Mucosa of rectum (tissue), 2 donors: ENCODE results near the gene HTR7.
"Not testable (repeated sequence)": the region's sequence is repeated elsewhere in the genome, so short reads cannot be mapped to it uniquely, and the experiment has no call there.

Source experiments
- H3K27ac ChIP-seq, 2 donors: one replicate each; pipeline ENCODE4 v1.7.0; 2013; ENCODE audit warnings: inconsistent platforms in 2 of 2, low read depth in 2 of 2, low read length in 2 of 2
- H3K27me3 ChIP-seq, 2 donors: one replicate each; pipeline ENCODE4 v1.7.0; 2013; ENCODE audit warnings: low read length in 2 of 2; ENCODE audit not compliant: control insufficient read depth in 2 of 2, insufficient read depth in 2 of 2
- H3K36me3 ChIP-seq, 2 donors: one replicate each; pipeline ENCODE4 v1.7.0; 2013; ENCODE audit warnings: low read length in 2 of 2; ENCODE audit not compliant: control insufficient read depth in 2 of 2, insufficient read depth in 2 of 2
- H3K4me1 ChIP-seq, 2 donors: one replicate each; pipeline ENCODE4 v1.7.0; 2013; ENCODE audit warnings: low read length in 2 of 2, mild to moderate bottlenecking in 1 of 2; ENCODE audit not compliant: control insufficient read depth in 2 of 2, insufficient read depth in 2 of 2
- H3K4me3 ChIP-seq, 2 donors: one replicate each; pipeline ENCODE4 v1.7.0; 2013; ENCODE audit warnings: low read length in 2 of 2
- H3K9ac ChIP-seq, 2 donors: one replicate each; pipeline ENCODE4 v1.7.0; 2013; ENCODE audit warnings: low read length in 2 of 2, low read depth in 1 of 2, mild to moderate bottlenecking in 1 of 2
- H3K9me3 ChIP-seq, 2 donors: one replicate each; pipeline ENCODE4 v1.7.0; 2013; ENCODE audit warnings: low read length in 2 of 2; ENCODE audit not compliant: control insufficient read depth in 2 of 2
- donor health status: healthy.
- donor health status: Normal muscosa, but diverticular disease.

HTR7 gene

DNA sequence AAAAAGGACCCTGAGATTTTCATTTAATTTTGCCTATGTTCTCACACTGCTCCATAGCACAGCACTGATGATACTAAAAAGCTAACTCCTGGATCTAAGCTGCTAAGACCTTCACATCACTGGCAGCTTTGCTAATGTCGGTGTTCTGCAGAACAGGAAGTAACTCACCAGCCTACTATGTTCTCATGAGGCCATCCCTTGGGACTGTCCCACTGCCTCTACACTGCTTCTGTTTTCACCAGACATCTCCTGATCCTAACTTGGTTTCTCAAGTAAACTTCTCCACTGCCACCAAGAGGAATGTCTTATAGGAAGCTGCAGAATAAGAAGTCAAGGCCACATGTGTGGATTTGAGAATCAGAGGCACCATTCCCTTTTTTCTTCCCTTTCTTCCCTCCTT lies 15.1 kb downstream of the HTR7 start:
- Histone ChIP-seq H3K4me1 (no peaks in the 10 kb centered on the region), H3K9me3 (no peaks in the 10 kb centered on the region), H3K4me3 (no peak overlapping the region), H3K27ac (no peak overlapping the region), H3K9ac (no peak overlapping the region), H3K27me3 (no peaks in the 10 kb centered on the region), H3K36me3 (no peaks in the 10 kb centered on the region)

DNA sequence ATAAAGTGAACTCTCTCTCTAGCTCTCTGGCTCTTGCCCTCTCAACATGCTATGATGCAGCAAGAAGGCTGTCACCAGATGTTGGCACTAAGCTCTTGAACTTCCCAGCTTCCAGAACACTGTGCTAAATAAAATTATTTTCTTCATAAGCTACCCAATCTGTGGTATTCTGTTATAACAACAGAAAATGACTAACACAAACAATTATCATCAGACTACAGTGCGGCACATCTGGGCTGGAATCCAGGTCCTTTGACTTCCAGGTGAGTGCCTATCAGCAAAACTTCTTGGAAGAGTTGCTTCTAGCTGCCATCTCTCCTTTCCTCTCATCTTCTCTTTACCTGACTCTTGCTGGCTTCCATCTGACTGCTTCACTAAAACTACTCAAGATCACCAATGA lies 20.4 kb downstream of the HTR7 start:
- Histone ChIP-seq H3K9me3 (no peaks in the 10 kb centered on the region), H3K4me3 (no peak overlapping the region), H3K27me3 (no peaks in the 10 kb centered on the region), H3K4me1 (no peaks in the 10 kb centered on the region), H3K27ac (no peak overlapping the region), H3K36me3 (no peaks in the 10 kb centered on the region), H3K9ac (no peak overlapping the region)

DNA sequence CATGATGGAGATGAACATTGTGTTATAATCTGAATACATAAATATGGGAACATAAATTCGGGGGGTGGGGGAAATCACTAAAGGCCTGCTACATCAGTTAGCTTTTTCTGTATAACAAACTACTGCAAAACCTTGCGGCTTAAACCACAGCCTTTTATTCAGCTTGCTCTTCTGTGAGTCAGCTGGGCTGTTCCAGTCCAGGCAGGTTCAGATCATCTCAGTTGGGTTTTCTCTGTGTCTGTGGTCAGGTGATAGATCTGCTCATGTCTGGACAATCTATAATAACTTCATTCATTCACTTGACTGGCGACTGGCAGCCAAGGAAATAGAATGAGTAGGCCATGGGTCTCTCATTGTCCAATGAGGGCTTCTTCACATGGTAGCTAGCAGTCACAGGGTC lies 23.5 kb downstream of the HTR7 start:
- Histone ChIP-seq H3K36me3 (no peaks in the 10 kb centered on the region), H3K4me1 (no peaks in the 10 kb centered on the region), H3K27ac (no peak overlapping the region), H3K9me3 (no peaks in the 10 kb centered on the region), H3K9ac (no peak overlapping the region), H3K4me3 (no peak overlapping the region), H3K27me3 (no peaks in the 10 kb centered on the region)

DNA sequence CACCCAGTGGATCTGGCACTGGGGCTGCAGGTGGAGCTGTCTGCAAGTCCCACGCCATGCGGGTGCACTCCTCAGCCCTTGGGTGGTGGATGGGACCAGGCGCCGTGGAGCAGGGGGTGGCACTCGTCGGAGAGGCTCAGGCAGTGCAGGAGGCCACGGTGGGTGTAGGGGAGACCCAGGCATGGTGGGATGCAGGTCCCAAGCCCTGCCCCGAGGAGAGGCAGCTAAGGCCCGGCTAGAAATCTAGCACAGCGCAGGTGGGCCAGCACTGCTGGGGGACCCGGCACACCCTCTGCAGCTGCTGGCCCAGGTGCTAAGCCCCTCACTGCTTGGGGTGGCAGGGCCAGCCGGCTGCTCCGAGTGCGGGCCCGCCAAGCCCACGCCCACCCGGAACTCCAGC lies 25.7 kb downstream of the HTR7 start:
- Histone ChIP-seq H3K4me3 (no peak overlapping the region), H3K4me1 (no peaks in the 10 kb centered on the region), H3K27me3 (no peaks in the 10 kb centered on the region), H3K9me3 (no peaks in the 10 kb centered on the region), H3K36me3 (no peaks in the 10 kb centered on the region), H3K9ac (no peak overlapping the region), H3K27ac (no peak overlapping the region)

DNA sequence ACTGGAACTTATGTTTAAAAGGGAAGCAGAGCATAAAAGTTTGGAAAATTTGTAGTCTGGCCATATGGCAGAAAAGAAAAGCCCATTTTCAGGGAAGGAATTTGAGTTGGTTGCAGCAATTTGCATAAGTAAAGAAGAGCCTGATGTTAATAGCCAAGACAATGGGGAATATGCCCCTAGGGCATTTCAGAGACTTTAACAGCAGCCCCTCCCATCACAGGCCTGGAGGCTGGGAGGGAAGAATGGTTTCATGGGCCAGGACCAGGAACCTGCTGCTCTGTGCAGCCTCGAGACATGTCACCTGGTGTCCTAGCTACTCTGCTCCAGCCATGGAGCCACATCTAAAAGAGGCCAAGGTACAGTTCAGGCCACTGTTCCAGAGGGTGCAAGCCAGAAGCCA lies 35.3 kb downstream of the HTR7 start:
- Histone ChIP-seq H3K4me1 (no peaks in the 10 kb centered on the region), H3K9me3 (peaks cover 0 to 5% of the 10 kb centered on the region in 2 donors), H3K4me3 (no peak overlapping the region), H3K27me3 (no peaks in the 10 kb centered on the region), H3K27ac (no peak overlapping the region), H3K9ac (no peak overlapping the region), H3K36me3 (no peaks in the 10 kb centered on the region)

DNA sequence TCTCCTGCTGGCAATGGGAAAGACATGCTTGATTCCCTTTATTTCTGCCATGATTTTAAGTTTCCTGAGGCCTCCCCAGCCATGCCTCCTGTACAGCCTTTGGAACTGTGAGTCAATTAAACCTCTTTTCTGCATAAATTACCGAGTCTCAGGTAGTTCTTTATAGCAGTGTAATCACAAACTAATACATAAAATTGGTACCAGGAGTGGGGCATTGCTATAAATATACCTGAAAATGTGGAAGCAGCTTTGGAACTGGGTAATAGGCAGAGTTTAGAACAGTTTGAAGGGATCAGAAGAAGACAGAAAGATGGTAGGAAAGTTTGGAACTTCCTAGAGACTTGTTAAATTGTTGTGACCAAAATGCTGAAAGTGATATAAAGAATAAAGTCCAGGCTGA lies 36.0 kb downstream of the HTR7 start:
- not testable (repeated sequence) for H3K36me3 ChIP-seq, H3K4me3 ChIP-seq, H3K9ac ChIP-seq, H3K9me3 ChIP-seq, H3K27me3 ChIP-seq, H3K4me1 ChIP-seq, H3K27ac ChIP-seq

DNA sequence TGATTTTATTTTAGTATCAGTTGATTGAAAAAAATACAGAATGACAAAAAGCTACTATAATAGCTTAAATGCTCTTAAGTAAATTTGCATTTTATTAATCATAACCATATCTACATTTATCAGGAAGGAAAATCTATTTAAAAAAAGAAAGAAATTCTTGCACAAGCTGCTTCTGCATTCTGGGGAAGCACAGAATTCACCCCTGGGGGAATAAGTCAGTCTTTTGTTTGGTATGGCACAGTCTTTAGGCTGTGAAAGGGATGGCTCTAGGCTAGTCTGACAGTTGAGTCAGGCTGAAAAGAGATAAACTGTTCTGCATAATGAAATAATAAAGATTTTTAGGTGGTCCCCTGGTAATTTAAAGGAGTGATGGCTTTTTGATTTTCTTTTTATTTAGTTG lies 37.9 kb downstream of the HTR7 start:
- H3K27me3 ChIP-seq = no peaks in the 10 kb centered on the region
- H3K27ac ChIP-seq = no peak overlapping the region
- no peak overlapping the region for H3K4me3 ChIP-seq
- no peaks in the 10 kb centered on the region for H3K36me3 ChIP-seq
- peaks cover 0 to 5% of the 10 kb centered on the region in 2 donors for H3K9me3 ChIP-seq
- no peak overlapping the region for H3K9ac ChIP-seq
- no peaks in the 10 kb centered on the region for H3K4me1 ChIP-seq

DNA sequence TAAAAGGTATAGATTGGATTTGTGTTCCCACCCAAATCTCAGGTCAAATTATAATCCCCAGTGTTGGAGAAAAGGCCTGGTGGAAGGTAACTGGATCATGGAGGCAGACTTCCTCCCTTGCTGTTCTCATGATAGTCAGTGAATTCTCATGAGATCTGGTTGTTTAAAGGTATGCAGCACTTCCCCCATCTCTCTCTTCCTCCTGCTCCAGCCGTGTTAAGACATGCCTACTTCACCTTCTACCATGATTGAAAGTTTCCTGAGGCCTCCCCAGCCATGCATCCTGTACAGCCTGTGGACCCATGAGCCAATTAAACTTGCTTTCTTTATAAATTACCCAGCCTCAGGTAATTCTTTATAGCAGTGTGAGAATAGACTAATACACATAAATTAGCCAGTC lies 39.1 kb downstream of the HTR7 start:
- no peak overlapping the region for H3K27ac ChIP-seq
- no peak overlapping the region for H3K4me3 ChIP-seq
- H3K4me1 ChIP-seq = no peaks in the 10 kb centered on the region
- no peaks in the 10 kb centered on the region for H3K36me3 ChIP-seq
- no peak overlapping the region for H3K9ac ChIP-seq
- H3K9me3 ChIP-seq = peaks cover 0 to 5% of the 10 kb centered on the region in 2 donors
- no peaks in the 10 kb centered on the region for H3K27me3 ChIP-seq

DNA sequence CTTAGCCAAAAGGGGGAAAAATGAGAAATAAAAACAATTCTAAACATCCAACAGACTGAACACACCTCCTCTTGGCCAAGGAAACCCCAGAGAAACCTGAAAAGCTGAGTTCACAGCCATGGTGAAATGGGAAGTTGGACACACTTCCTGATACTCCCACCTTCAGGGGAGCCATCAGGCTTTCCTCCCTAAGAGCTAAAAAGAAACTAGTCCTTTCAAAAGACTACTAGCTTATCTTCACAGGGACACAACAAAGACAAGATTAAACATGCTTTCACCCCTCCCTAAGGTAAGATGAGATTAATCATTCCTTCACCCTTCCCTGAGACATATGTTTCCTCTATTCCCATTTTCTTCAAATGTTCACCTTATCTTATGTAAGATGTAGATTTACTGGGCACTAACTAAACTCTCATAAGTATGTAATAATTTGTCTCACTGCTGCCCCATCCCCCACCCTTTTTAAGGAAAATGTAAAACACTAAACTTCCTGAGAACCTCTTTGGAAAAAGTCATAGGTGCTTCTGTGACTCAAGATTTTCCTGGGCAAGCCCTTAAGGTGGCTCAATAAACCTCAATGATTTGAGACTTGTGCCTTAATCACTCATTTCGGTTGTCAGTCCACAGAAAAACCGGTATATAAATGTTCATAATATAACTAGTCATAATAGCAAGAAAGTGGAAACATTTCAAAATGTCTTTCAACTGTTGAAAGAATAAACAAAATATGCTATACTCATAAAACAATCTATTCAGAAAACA lies 40.5 kb downstream of the HTR7 start:
- H3K4me3 ChIP-seq = no peak overlapping the region
- no peak overlapping the region for H3K27ac ChIP-seq
- H3K27me3 ChIP-seq = no peaks in the 10 kb centered on the region
- no peaks in the 10 kb centered on the region for H3K4me1 ChIP-seq
- no peak overlapping the region for H3K9ac ChIP-seq
- H3K9me3 ChIP-seq = peaks cover 0 to 3% of the 10 kb centered on the region in 2 donors
- H3K36me3 ChIP-seq = no peaks in the 10 kb centered on the region

DNA sequence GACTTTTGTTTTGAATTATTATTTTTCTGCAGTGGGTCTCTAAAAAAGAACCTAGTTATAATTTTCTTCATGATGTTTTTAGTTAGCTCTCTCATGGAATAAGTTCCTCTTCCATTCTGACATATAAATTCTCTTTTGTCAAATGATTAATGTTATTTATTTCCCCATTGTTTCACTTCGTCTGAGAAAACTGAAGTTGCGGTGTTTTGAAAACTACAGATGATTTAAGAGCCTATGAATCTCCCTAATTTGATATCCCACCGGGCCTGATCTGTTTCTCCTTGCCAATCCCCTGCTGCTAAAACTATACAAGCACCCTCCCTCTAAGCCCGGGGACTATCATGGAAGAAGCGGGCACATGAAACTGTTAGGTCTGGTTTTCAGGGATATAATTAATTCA lies 41.4 kb downstream of the HTR7 start:
- no peak overlapping the region for H3K9ac ChIP-seq
- no peaks in the 10 kb centered on the region for H3K27me3 ChIP-seq
- no peak overlapping the region for H3K27ac ChIP-seq
- H3K4me3 ChIP-seq = no peak overlapping the region
- H3K36me3 ChIP-seq = no peaks in the 10 kb centered on the region
- no peaks in the 10 kb centered on the region for H3K4me1 ChIP-seq
- H3K9me3 ChIP-seq = no peaks in the 10 kb centered on the region
